ENCODE measurements around the gene PHKA2. TPM values are rescaled to one million over a fixed set of nuclear protein-coding genes. Genes with fewer than 3 reads are reported as not detected.
A peak's percentile ranks its signal among the peaks of the same experiment; 100 is the strongest.

The PHKA2 gene, protein sequence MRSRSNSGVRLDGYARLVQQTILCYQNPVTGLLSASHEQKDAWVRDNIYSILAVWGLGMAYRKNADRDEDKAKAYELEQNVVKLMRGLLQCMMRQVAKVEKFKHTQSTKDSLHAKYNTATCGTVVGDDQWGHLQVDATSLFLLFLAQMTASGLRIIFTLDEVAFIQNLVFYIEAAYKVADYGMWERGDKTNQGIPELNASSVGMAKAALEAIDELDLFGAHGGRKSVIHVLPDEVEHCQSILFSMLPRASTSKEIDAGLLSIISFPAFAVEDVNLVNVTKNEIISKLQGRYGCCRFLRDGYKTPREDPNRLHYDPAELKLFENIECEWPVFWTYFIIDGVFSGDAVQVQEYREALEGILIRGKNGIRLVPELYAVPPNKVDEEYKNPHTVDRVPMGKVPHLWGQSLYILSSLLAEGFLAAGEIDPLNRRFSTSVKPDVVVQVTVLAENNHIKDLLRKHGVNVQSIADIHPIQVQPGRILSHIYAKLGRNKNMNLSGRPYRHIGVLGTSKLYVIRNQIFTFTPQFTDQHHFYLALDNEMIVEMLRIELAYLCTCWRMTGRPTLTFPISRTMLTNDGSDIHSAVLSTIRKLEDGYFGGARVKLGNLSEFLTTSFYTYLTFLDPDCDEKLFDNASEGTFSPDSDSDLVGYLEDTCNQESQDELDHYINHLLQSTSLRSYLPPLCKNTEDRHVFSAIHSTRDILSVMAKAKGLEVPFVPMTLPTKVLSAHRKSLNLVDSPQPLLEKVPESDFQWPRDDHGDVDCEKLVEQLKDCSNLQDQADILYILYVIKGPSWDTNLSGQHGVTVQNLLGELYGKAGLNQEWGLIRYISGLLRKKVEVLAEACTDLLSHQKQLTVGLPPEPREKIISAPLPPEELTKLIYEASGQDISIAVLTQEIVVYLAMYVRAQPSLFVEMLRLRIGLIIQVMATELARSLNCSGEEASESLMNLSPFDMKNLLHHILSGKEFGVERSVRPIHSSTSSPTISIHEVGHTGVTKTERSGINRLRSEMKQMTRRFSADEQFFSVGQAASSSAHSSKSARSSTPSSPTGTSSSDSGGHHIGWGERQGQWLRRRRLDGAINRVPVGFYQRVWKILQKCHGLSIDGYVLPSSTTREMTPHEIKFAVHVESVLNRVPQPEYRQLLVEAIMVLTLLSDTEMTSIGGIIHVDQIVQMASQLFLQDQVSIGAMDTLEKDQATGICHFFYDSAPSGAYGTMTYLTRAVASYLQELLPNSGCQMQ
- 10 to 100 TPM; 23.5 to 41.8 (median 33.6) TPM for total RNA-seq
- long read RNA-seq, donor 1, full-length matches to known transcripts: 6 of 14 reads
- long read RNA-seq, donor 1, partial matches to known transcripts: 4 of 14 reads
- long read RNA-seq, donor 1, other reads (novel, unspliced or antisense): 4 of 14 reads
- long read RNA-seq, donor 2: 0 reads

DNA sequence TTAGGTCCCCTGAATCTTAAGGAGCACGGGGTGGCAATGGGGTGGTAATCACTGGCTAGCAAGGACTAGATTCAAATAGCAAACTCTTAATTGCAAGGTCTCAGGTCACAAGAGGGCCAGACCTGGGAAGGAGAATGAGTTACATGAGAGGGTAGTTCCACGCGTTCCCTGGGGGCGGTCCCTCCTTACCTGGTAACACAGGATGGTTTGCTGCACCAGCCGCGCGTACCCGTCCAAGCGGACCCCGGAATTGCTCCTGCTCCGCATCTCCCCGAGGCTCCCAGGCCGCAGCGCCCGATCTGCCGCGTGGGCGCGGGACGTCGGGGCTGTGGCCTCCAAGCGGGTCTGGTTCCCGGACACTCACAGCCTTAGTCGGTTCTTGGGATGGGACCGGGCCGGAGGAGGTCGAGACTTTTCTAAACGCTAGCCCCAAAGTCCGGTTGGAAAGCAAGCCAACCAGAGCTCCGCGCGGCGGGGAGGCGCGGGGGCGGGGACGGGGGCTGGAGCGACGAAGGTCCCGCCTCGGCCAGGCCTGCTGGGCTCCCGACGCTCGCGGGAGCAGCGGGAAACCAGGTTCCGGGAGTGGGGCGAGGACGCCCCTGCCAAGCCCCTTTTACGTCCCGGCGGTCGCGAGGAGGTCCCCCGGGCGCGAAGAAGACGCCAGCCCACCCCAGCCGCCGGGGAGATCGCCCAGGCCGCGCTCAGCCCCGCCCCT is at the start of gene PHKA2:
PHKA2 (minus strand) TSS at position 449 of the 715 bp plus-strand sequence; CDS start at position 267, 182 bp downstream.
- intact Hi-C loops (cut with DNase I, micrococcal nuclease): no loop called here
- no peaks in the 10 kb centered on the region for H3K4me1 ChIP-seq (ENCODE audit: low read depth)
- no peaks in the 10 kb centered on the region for H3K9me3 ChIP-seq
- TF ChIP-seq, protein P1, sequence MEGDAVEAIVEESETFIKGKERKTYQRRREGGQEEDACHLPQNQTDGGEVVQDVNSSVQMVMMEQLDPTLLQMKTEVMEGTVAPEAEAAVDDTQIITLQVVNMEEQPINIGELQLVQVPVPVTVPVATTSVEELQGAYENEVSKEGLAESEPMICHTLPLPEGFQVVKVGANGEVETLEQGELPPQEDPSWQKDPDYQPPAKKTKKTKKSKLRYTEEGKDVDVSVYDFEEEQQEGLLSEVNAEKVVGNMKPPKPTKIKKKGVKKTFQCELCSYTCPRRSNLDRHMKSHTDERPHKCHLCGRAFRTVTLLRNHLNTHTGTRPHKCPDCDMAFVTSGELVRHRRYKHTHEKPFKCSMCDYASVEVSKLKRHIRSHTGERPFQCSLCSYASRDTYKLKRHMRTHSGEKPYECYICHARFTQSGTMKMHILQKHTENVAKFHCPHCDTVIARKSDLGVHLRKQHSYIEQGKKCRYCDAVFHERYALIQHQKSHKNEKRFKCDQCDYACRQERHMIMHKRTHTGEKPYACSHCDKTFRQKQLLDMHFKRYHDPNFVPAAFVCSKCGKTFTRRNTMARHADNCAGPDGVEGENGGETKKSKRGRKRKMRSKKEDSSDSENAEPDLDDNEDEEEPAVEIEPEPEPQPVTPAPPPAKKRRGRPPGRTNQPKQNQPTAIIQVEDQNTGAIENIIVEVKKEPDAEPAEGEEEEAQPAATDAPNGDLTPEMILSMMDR (IDR thresholded peaks at IDR 0.05): no peak
- peak; percentile 66 to 79 (median 66) for DNase-seq
- H3K4me3 ChIP-seq: peak within 1 kb of the TSS; percentile 42
- ATAC-seq: peak; percentile 77
- no peaks in the 10 kb centered on the region for H3K36me3 ChIP-seq (ENCODE audit: low read depth)

DNA sequence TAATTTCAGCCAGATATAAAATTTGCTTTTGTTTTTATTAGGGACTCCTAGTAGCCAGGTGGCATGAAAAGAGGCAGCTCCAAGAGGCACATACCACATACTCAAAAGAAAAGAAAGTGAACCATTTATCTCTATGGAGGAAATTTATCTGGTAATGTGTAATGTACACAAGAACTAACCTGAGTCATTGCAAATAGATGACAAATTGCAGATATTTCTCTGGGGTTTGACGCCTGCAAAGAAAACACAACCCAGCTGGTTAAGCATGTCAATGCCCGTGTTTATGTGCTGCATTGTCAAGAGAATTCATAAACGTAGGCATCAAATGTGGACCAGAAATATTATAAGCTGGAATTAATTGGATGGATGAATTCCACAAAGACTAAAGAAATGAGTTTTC is 46.9 kb upstream of the PHKA2 start:
- Histone ChIP-seq H3K36me3 (ENCODE audit: low read depth) (no peaks in the 10 kb centered on the region), H3K4me1 (ENCODE audit: low read depth) (no peaks in the 10 kb centered on the region), H3K4me3 (no peak overlapping the region), H3K9me3 (no peaks in the 10 kb centered on the region)
- ATAC-seq (no peak), DNase-seq (no peak)
- intact Hi-C loops (cut with DNase I, micrococcal nuclease): no loop called here
- TF ChIP-seq, protein P1 (IDR thresholded peaks at IDR 0.05): no peak

DNA sequence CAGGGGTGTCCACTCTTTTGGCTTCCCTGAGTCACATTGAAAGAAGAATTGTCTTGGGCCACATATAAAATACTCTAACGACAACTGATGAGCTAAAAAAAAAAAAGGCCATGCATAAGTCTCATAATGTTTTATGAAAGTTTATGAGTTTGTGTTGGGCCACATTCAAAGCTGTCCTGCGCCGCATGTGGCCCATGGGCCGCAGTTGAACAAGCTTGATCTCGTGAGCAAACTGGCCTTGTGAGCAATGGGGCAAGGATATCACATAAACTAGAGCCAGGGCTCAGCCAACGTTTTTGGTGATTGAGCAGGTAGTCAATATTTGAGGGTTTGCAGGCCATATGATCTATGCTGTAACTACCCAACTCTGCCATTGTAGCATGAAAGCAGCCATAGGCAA is 44.6 kb upstream of the PHKA2 start:
- DNase-seq (peak in 1 of 3 donors; percentile 13), ATAC-seq (no peak)
- H3K36me3 ChIP-seq (ENCODE audit: low read depth): no peaks in the 10 kb centered on the region
- TF ChIP-seq, protein P1 (IDR thresholded peaks at IDR 0.05): no peak
- no peaks in the 10 kb centered on the region for H3K4me1 ChIP-seq (ENCODE audit: low read depth)
- H3K9me3 ChIP-seq: no peaks in the 10 kb centered on the region
- no peak overlapping the region for H3K4me3 ChIP-seq
- intact Hi-C loops (cut with DNase I, micrococcal nuclease): no loop called here

DNA sequence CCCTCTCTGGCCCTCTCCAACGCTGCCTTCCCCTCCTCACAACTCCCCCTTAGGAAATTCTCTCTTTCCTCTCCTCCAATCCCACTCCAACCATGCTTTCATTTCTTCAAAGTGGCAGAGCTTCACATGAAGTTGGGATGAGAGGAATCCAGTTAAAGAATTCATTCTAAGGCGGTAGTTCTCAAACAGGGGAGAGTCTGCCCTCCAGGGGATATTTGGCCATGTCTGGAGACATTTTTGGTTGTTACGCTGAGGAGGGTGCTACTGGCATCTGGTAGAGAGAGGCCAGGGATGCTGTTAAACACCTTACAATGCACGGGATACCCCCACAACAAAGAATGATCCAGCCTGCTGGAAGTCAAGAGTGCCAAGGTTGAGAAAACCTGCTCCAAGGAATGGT is 40.5 kb upstream of the PHKA2 start:
- no peak for ATAC-seq
- H3K4me1 ChIP-seq (ENCODE audit: low read depth): no peaks in the 10 kb centered on the region
- H3K9me3 ChIP-seq: no peaks in the 10 kb centered on the region
- intact Hi-C loops (cut with DNase I, micrococcal nuclease): no loop called here
- no peak overlapping the region for H3K4me3 ChIP-seq
- no peak for DNase-seq
- TF ChIP-seq, protein P1 (IDR thresholded peaks at IDR 0.05): no peak
- no peaks in the 10 kb centered on the region for H3K36me3 ChIP-seq (ENCODE audit: low read depth)

All from mucosa of descending colon (tissue), 3 donors.